ENCODE measurements around the gene XRN2. TPM values are rescaled to one million over a fixed set of nuclear protein-coding genes. Genes with fewer than 3 reads are reported as not detected.
A peak's percentile ranks its signal among the peaks of the same experiment; 100 is the strongest.

The XRN2 gene
- total RNA-seq, 1 donor: 125 TPM

- Histone ChIP-seq H4K20me1 (ENCODE audit: insufficient read depth, low read length) (peaks cover 6% of the 10 kb centered on the region), H3K27me3 (ENCODE audit: insufficient read depth, low read length) (peaks cover 26% of the 10 kb centered on the region), H3K9me3 (ENCODE audit: low read depth, low read length) (no peaks in the 10 kb centered on the region), H3K79me2 (ENCODE audit: insufficient read depth, low read length) (no peaks in the 10 kb centered on the region), H3K27ac (ENCODE audit: low read depth, low read length) (no peak overlapping the region), H3K4me3 (ENCODE audit: insufficient read depth, low read length) (no peak overlapping the region), H3K4me2 (ENCODE audit: insufficient read depth, low read length) (no peak overlapping the region), H3K4me1 (ENCODE audit: insufficient read depth, low read length) (no peaks in the 10 kb centered on the region), H2AFZ (ENCODE audit: low read length) (no peak overlapping the region), H3K36me3 (ENCODE audit: insufficient read depth, low read length) (peaks cover 44% of the 10 kb centered on the region)
- DNase-seq (ENCODE audit: insufficient read length, low spot score, missing footprints): no peak
- TF ChIP-seq CTCF (IDR thresholded peaks at IDR 0.05; ENCODE audit: extremely low read depth, low read depth, low read length): no peak
Measured at GRCh38 chr20:21388566-21388965, 85.4 kb downstream of the XRN2 start.

GRCh38 chr20:21389368-21389767 is 86.2 kb downstream of the XRN2 start:
- Histone ChIP-seq H3K36me3 (ENCODE audit: insufficient read depth, low read length) (peaks cover 36% of the 10 kb centered on the region), H3K9me3 (ENCODE audit: low read depth, low read length) (no peaks in the 10 kb centered on the region), H3K27me3 (ENCODE audit: insufficient read depth, low read length) (peaks cover 34% of the 10 kb centered on the region), H4K20me1 (ENCODE audit: insufficient read depth, low read length) (peaks cover 6% of the 10 kb centered on the region), H3K79me2 (ENCODE audit: insufficient read depth, low read length) (no peaks in the 10 kb centered on the region), H3K4me3 (ENCODE audit: insufficient read depth, low read length) (no peak overlapping the region), H3K4me2 (ENCODE audit: insufficient read depth, low read length) (no peak overlapping the region), H3K27ac (ENCODE audit: low read depth, low read length) (no peak overlapping the region), H3K4me1 (ENCODE audit: insufficient read depth, low read length) (no peaks in the 10 kb centered on the region), H2AFZ (ENCODE audit: low read length) (no peak overlapping the region)
- DNase-seq (ENCODE audit: insufficient read length, low spot score, missing footprints): no peak
- TF ChIP-seq CTCF (IDR thresholded peaks at IDR 0.05; ENCODE audit: extremely low read depth, low read depth, low read length): no peak

- no peak for TF ChIP-seq CTCF (IDR thresholded peaks at IDR 0.05; ENCODE audit: extremely low read depth, low read depth, low read length)
- Histone ChIP-seq H4K20me1 (ENCODE audit: insufficient read depth, low read length) (peaks cover 6% of the 10 kb centered on the region), H3K27me3 (ENCODE audit: insufficient read depth, low read length) (peaks cover 48% of the 10 kb centered on the region), H3K4me1 (ENCODE audit: insufficient read depth, low read length) (no peaks in the 10 kb centered on the region), H3K79me2 (ENCODE audit: insufficient read depth, low read length) (no peaks in the 10 kb centered on the region), H3K4me3 (ENCODE audit: insufficient read depth, low read length) (no peak overlapping the region), H3K4me2 (ENCODE audit: insufficient read depth, low read length) (no peak overlapping the region), H2AFZ (ENCODE audit: low read length) (no peak overlapping the region), H3K36me3 (ENCODE audit: insufficient read depth, low read length) (peaks cover 32% of the 10 kb centered on the region), H3K9me3 (ENCODE audit: low read depth, low read length) (no peaks in the 10 kb centered on the region), H3K27ac (ENCODE audit: low read depth, low read length) (no peak overlapping the region)
- DNase-seq (ENCODE audit: insufficient read length, low spot score, missing footprints): peak; percentile 32
Measured at GRCh38 chr20:21390768-21391167, 87.6 kb downstream of the XRN2 start.

GRCh38 chr20:21391185-21391971 is 88.2 kb downstream of the XRN2 start:
- H3K4me2 ChIP-seq (ENCODE audit: insufficient read depth, low read length): no peak overlapping the region

More at GRCh38 chr20:21391185-21391971, 88.2 kb downstream of the XRN2 start:
- no peak for TF ChIP-seq CTCF (IDR thresholded peaks at IDR 0.05; ENCODE audit: extremely low read depth, low read depth, low read length)
- Histone ChIP-seq H3K27me3 (ENCODE audit: insufficient read depth, low read length) (peaks cover 54% of the 10 kb centered on the region), H3K36me3 (ENCODE audit: insufficient read depth, low read length) (peaks cover 26% of the 10 kb centered on the region), H3K27ac (ENCODE audit: low read depth, low read length) (no peak overlapping the region), H3K79me2 (ENCODE audit: insufficient read depth, low read length) (no peaks in the 10 kb centered on the region), H3K4me1 (ENCODE audit: insufficient read depth, low read length) (no peaks in the 10 kb centered on the region), H4K20me1 (ENCODE audit: insufficient read depth, low read length) (peaks cover 6% of the 10 kb centered on the region), H3K9me3 (ENCODE audit: low read depth, low read length) (no peaks in the 10 kb centered on the region), H3K4me3 (ENCODE audit: insufficient read depth, low read length) (no peak overlapping the region), H2AFZ (ENCODE audit: low read length) (no peak overlapping the region)
- peak; percentile 58 for DNase-seq (ENCODE audit: insufficient read length, low spot score, missing footprints)

All from osteoblast (primary cell).